Activated CD4-positive, alpha-beta memory T cell treated with anti-CD3 and anti-CD28 coated beads for 36 hours (primary cell): ENCODE results near the gene G3BP2. TPM values are rescaled to one million over a fixed set of nuclear protein-coding genes. Genes with fewer than 3 reads are reported as not detected.
"Not testable (repeated sequence)": the region's sequence is repeated elsewhere in the genome, so short reads cannot be mapped to it uniquely, and the experiment has no call there.

Experiments used
- CTCF ChIA-PET: fragments of 350-600 bp; sonication (Branson Sonifier 250); formaldehyde crosslinking; loops from one replicate; lab custom pipeline; 2021; ENCODE audit warnings: antibody characterized with exemption, inconsistent platforms; lab: Charles Lee
- POLR2A ChIA-PET: fragments of 350-600 bp; sonication (Branson Sonifier 250); formaldehyde crosslinking; loops from one replicate; lab custom pipeline; 2021; ENCODE audit warnings: antibody characterized with exemption; lab: Charles Lee
- DNase-seq: peaks from one replicate; pipeline ENCODE4 v3.0.0-alpha.2; 2020
- H3K27ac Mint-ChIP-seq: one replicate; pipeline ENCODE4 v1.8.0; 2021; ENCODE audit warnings: mixed read lengths
- H3K27me3 Mint-ChIP-seq: one replicate; pipeline ENCODE4 v1.8.0; 2021; ENCODE audit warnings: mixed read lengths
- H3K36me3 Mint-ChIP-seq: one replicate; pipeline ENCODE4 v1.8.0; 2021; ENCODE audit warnings: mixed read lengths
- H3K4me1 Mint-ChIP-seq: one replicate; pipeline ENCODE4 v1.8.0; 2021; ENCODE audit warnings: low read depth, mixed read lengths
- H3K4me3 Mint-ChIP-seq: one replicate; pipeline ENCODE4 v1.8.0; 2021; ENCODE audit warnings: mild to moderate bottlenecking, mixed read lengths
- H3K9me3 Mint-ChIP-seq: one replicate; pipeline ENCODE4 v1.8.0; 2021; ENCODE audit warnings: mixed read lengths
- intact Hi-C: fragments of 100-400 bp; cut with micrococcal nuclease; formaldehyde crosslinking; loops from one replicate; pipeline ENCODE4 v1.15.1; 2023
- total RNA-seq, 2 experiments: library from RNA; stranded (reverse); gene quantifications; one replicate each; pipeline ENCODE4 v1.2.3, GENCODE V29; 2021

The G3BP2 gene
- total RNA-seq, 2 experiments from 2014 or later, result 137 to 144 TPM

- H3K9me3 Mint-ChIP-seq, intact Hi-C loops, CTCF ChIA-PET, H3K27me3 Mint-ChIP-seq, H3K4me3 Mint-ChIP-seq, POLR2A ChIA-PET, DNase-seq: not testable (repeated sequence)
- peak overlapping the region; percentile 28 for H3K27ac Mint-ChIP-seq
- peaks cover 18% of the 10 kb centered on the region for H3K36me3 Mint-ChIP-seq
- peaks cover 64% of the 10 kb centered on the region for H3K4me1 Mint-ChIP-seq
Observed at GRCh38 chr4:75664604-75665003, 8.6 kb downstream of the G3BP2 start.

GRCh38 chr4:75662626-75663025 is 10.6 kb downstream of the G3BP2 start:
- intact Hi-C loops, result no loop called here
- H3K4me1 Mint-ChIP-seq, result peaks cover 56% of the 10 kb centered on the region
- H3K27ac Mint-ChIP-seq, result no peak overlapping the region
- CTCF ChIA-PET, result no interaction called here
- POLR2A ChIA-PET, result no interaction called here
- no peak for DNase-seq
- no peak overlapping the region for H3K4me3 Mint-ChIP-seq
- no peaks in the 10 kb centered on the region for H3K27me3 Mint-ChIP-seq
- H3K36me3 Mint-ChIP-seq, result peaks cover 28% of the 10 kb centered on the region
- no peaks in the 10 kb centered on the region for H3K9me3 Mint-ChIP-seq

DNA sequence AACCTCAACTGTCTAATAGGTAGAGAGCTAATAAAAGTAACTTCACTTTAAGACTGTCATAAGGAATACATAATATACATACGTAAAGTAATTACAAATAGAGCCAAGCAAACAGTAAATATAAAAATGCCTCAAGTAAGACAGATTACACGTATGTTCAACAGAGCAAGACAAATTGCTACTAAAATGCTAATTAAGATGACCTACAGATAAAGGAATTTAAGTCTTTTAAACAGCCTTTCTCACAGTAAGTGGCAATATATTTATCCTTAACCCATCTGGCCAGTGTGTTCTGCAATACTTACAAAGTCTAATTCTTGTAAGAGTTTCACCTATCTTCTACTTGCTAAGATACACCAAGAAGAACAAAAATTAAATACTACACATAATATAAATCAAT is 12.7 kb downstream of the G3BP2 start:
- Mint-ChIP-seq H3K4me3 (no peak overlapping the region), H3K27ac (peak overlapping the region; percentile 21), H3K4me1 (peaks cover 59% of the 10 kb centered on the region), H3K9me3 (no peaks in the 10 kb centered on the region), H3K36me3 (peaks cover 30% of the 10 kb centered on the region), H3K27me3 (no peaks in the 10 kb centered on the region)
- intact Hi-C loops, result no loop called here
- DNase-seq, result no peak
- CTCF ChIA-PET, result no interaction called here
- POLR2A ChIA-PET, result interaction anchor here (1.4 kb wide), 1 partner anchor 12 kb away, joined by 4 read pairs; no protein-coding TSS in a partner anchor

DNA sequence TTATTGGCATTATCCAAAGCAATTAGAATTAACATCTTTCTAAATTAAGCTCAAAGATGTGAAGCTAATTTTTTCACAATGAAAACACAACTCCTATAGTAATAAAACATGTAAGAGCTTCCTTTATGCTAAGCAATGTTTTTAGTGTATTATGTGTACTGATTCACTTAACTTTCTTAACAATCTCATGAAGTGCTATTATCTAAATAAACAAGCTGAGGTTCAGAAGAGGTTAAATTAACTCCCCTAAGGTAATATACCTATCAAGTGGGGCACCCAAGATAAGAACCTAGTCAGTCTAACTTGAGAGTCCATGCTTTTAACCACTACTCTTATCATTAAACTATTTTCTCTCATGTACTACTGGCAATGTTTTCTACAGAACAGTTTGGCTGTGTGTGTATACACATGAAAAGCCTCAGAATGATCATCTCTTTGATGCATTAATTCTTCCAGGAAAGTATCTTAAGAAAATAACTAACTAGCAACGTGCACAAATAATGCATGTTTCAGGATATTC is 13.6 kb downstream of the G3BP2 start:
- Mint-ChIP-seq H3K36me3 (peaks cover 35% of the 10 kb centered on the region), H3K9me3 (no peaks in the 10 kb centered on the region), H3K4me3 (no peak overlapping the region), H3K27ac (peak overlapping the region; percentile 54), H3K27me3 (no peaks in the 10 kb centered on the region), H3K4me1 (peaks cover 59% of the 10 kb centered on the region)
- DNase-seq, result no peak
- ChIA-PET POLR2A (interaction anchor here (0.7 to 1.4 kb wide), 2 partner anchors 9 to 13 kb away, joined by 3 to 4 read pairs; no protein-coding TSS in a partner anchor), CTCF (interaction anchor here (1.1 kb wide), 1 partner anchor 189 kb away, joined by 5 read pairs; no protein-coding TSS in a partner anchor)
- intact Hi-C loops, result loop anchor here (5.0 kb wide), 1 partner anchor 188 kb away; no protein-coding TSS in a partner anchor

- intact Hi-C loops, result loop anchor here (5.0 kb wide), 1 partner anchor 188 kb away; no protein-coding TSS in a partner anchor
- H3K4me3 Mint-ChIP-seq, result no peak overlapping the region
- H3K27me3 Mint-ChIP-seq, result no peaks in the 10 kb centered on the region
- no peak for DNase-seq
- peaks cover 64% of the 10 kb centered on the region for H3K4me1 Mint-ChIP-seq
- POLR2A ChIA-PET, result interaction anchor here (0.7 kb wide), 1 partner anchor 9 kb away, joined by 3 read pairs; no protein-coding TSS in a partner anchor
- H3K36me3 Mint-ChIP-seq, result peaks cover 41% of the 10 kb centered on the region
- no peaks in the 10 kb centered on the region for H3K9me3 Mint-ChIP-seq
- CTCF ChIA-PET, result interaction anchor here (1.1 kb wide), 1 partner anchor 189 kb away, joined by 5 read pairs; no protein-coding TSS in a partner anchor
- peak overlapping the region; percentile 28 for H3K27ac Mint-ChIP-seq
Observed at GRCh38 chr4:75658876-75659275, 14.3 kb downstream of the G3BP2 start.

GRCh38 chr4:75655562-75655961 is 17.6 kb downstream of the G3BP2 start:
- peak overlapping the region; percentile 81 for H3K27ac Mint-ChIP-seq
- DNase-seq, result no peak
- no peak overlapping the region for H3K4me3 Mint-ChIP-seq
- H3K9me3 Mint-ChIP-seq, result no peaks in the 10 kb centered on the region
- peaks cover 38% of the 10 kb centered on the region for H3K36me3 Mint-ChIP-seq
- H3K27me3 Mint-ChIP-seq, result no peaks in the 10 kb centered on the region
- POLR2A ChIA-PET, result interaction anchor here (0.5 to 2.9 kb wide), 2 partner anchors 68 to 163 kb away, joined by 3 to 12 read pairs; partner anchors contain the start of gene USO1
- peaks cover 52% of the 10 kb centered on the region for H3K4me1 Mint-ChIP-seq
- CTCF ChIA-PET, result interaction anchor here (1.4 to 3.0 kb wide), 3 partner anchors 53 to 68 kb away, joined by 4 to 22 read pairs (median 5); partner anchors contain the start of gene USO1
- intact Hi-C loops, result loop anchor here (1.0 to 5.0 kb wide), 5 partner anchors 13 to 192 kb away; partner anchors contain the start of genes G3BP2 and USO1

GRCh38 chr4:75654905-75655304 is 18.3 kb downstream of the G3BP2 start:
- no peaks in the 10 kb centered on the region for H3K27me3 Mint-ChIP-seq
- no peak for DNase-seq
- intact Hi-C loops, result loop anchor here (1.0 to 5.0 kb wide), 5 partner anchors 13 to 192 kb away; partner anchors contain the start of genes G3BP2 and USO1
- H3K4me1 Mint-ChIP-seq, result peaks cover 49% of the 10 kb centered on the region
- peak overlapping the region; percentile 82 for H3K27ac Mint-ChIP-seq
- H3K4me3 Mint-ChIP-seq, result no peak overlapping the region
- ChIA-PET POLR2A (interaction anchor here (0.5 to 2.9 kb wide), 3 partner anchors 13 to 69 kb away, joined by 3 to 12 read pairs (median 6); partner anchors contain the start of gene USO1), CTCF (interaction anchor here (0.6 to 3.0 kb wide), 6 partner anchors 17 to 193 kb away, joined by 3 to 22 read pairs (median 5); partner anchors contain the start of gene USO1)
- H3K9me3 Mint-ChIP-seq, result no peaks in the 10 kb centered on the region
- H3K36me3 Mint-ChIP-seq, result peaks cover 38% of the 10 kb centered on the region

DNA sequence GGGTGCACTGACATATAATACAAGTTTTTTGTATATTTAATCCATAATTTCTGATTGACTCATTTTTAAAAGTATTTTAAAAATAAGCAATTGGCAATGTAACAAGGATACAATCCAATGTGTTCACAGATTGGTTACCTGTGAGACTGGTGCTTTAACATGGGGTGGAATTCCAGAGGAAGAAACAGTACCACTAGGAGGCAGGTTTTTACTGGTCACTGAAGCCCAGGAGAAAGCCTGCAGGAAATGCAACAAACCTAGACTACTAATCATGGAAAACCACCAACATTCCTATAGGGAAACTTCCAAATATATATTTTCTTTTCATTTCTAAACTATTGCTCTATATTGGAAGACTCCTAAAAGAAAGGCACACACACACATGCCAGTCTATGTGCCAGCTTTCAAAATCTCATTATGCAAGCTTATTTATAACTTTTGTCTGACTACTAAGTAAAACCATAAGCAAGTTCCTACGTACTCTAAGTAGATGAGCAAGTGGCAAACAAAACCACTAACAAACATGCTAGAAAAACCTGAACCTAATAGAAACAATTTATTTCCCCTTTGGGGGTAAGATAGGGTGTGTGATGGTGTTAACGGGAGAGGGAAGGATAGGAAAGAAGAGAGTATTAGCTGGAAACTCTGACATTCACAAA is 19.2 kb downstream of the G3BP2 start:
- no peak for DNase-seq
- Mint-ChIP-seq H3K4me3 (no peak overlapping the region), H3K9me3 (no peaks in the 10 kb centered on the region), H3K27me3 (no peaks in the 10 kb centered on the region), H3K4me1 (peaks cover 43% of the 10 kb centered on the region), H3K27ac (peak overlapping the region; percentile 82), H3K36me3 (peaks cover 33% of the 10 kb centered on the region)
- CTCF ChIA-PET, result interaction anchor here (0.6 to 3.0 kb wide), 7 partner anchors 16 to 194 kb away, joined by 3 to 22 read pairs (median 5); partner anchors contain the start of gene USO1
- intact Hi-C loops, result loop anchor here (2.0 kb wide), 1 partner anchor 45 kb away; no protein-coding TSS in a partner anchor
- POLR2A ChIA-PET, result interaction anchor here (0.5 to 2.9 kb wide), 5 partner anchors 14 to 70 kb away, joined by 3 to 12 read pairs (median 4); partner anchors contain the start of genes G3BP2 and USO1

- peaks cover 52% of the 10 kb centered on the region for H3K36me3 Mint-ChIP-seq
- no peaks in the 10 kb centered on the region for H3K27me3 Mint-ChIP-seq
- H3K4me1 Mint-ChIP-seq, result peaks cover 8% of the 10 kb centered on the region
- CTCF ChIA-PET, result interaction anchor here (1.2 kb wide), 1 partner anchor 80 kb away, joined by 4 read pairs; the partner anchor contains the start of gene USO1
- POLR2A ChIA-PET, result no interaction called here
- peak overlapping the region; percentile 6 for H3K27ac Mint-ChIP-seq
- H3K9me3 Mint-ChIP-seq, result no peaks in the 10 kb centered on the region
- DNase-seq, result no peak
- intact Hi-C loops, result no loop called here
- H3K4me3 Mint-ChIP-seq, result no peak overlapping the region
Observed at GRCh38 chr4:75644095-75644494, 29.1 kb downstream of the G3BP2 start.

GRCh38 chr4:75643651-75644050 is 29.6 kb downstream of the G3BP2 start:
- no peak overlapping the region for H3K27ac Mint-ChIP-seq
- intact Hi-C loops, result no loop called here
- H3K27me3 Mint-ChIP-seq, result no peaks in the 10 kb centered on the region
- no peak overlapping the region for H3K4me3 Mint-ChIP-seq
- DNase-seq, result no peak
- no peaks in the 10 kb centered on the region for H3K9me3 Mint-ChIP-seq
- CTCF ChIA-PET, result interaction anchor here (1.2 kb wide), 1 partner anchor 80 kb away, joined by 4 read pairs; the partner anchor contains the start of gene USO1
- POLR2A ChIA-PET, result no interaction called here
- peaks cover 8% of the 10 kb centered on the region for H3K4me1 Mint-ChIP-seq
- H3K36me3 Mint-ChIP-seq, result peaks cover 52% of the 10 kb centered on the region

- H3K27ac Mint-ChIP-seq, result no peak overlapping the region
- H3K4me3 Mint-ChIP-seq, result no peak overlapping the region
- POLR2A ChIA-PET, result no interaction called here
- no peak for DNase-seq
- CTCF ChIA-PET, result no interaction called here
- H3K9me3 Mint-ChIP-seq, result no peaks in the 10 kb centered on the region
- peaks cover 8% of the 10 kb centered on the region for H3K4me1 Mint-ChIP-seq
- intact Hi-C loops, result no loop called here
- H3K36me3 Mint-ChIP-seq, result peaks cover 16% of the 10 kb centered on the region
- no peaks in the 10 kb centered on the region for H3K27me3 Mint-ChIP-seq
Observed at GRCh38 chr4:75639124-75639695, 34.0 kb downstream of the G3BP2 start.
